Measurements from ENCODE around the gene LRRC9. TPM values are rescaled to one million over a fixed set of nuclear protein-coding genes. Genes with fewer than 3 reads are reported as not detected.
A peak's percentile ranks its signal among the peaks of the same experiment; 100 is the strongest.

The LRRC9 gene
- total and polyA plus RNA-seq, 2 of the 13 experiments (the other 11 are each of a cell fraction or from before 2014, with no cell fraction given) = 0.08 to 0.18 TPM

DNA sequence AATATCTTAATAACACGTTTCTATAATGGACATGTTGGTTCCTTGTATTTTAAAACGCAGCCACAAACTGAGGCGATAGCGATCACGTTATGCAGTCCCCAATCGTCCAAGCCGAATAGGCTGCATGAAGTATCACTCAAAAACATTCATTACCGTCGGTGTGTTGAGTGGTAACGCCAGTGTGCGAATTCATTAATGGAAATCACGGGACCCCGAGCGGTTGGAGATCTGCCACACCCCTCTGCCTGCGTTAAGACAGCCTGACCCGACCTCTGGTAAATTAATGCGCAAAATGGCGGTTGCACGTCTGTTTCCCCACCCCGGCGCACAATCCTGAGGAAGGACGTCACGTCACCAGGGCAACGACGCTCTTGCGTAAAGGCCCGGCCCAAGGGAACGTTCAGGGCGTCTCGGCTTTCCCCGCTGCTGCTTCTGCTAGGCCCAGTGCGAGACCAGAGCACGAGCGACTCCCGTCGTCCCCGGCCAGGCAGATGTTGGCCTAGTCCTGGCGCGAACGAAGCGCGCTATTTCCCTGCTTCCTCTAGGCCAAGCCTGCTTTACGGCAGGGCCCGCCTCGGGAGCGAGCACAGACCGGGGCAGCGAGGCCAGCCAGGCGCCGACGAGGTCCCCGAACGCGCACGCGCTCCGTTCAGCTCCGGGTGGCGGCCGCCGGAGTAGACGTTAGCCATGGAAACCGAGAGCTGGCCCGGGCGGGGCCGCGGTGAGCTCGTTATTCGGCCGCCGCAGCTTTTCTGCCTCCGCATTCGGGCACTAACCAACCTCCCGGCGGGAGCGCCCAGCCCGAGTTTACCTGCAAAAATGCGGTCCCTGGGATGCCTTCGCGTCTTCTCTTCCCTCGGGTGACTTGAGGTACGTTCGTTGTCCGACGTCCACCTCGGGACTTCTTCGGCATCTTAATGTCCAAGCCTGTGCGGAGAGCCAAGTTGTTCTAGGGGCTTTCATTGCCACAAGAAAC lies 171.9 kb downstream of the LRRC9 start, which contains the start of gene PCNX4 (continued):
- 0 out of 2 replicates have a peak, but pooled peaks have one; percentile 68 for TF ChIP-seq SSRP1 (CRISPR knock-in tag; IDR thresholded peaks at IDR 0.05)
- peak; percentile 37; the same call in 1 of the 2 replicates for TF ChIP-seq ESRRA (CRISPR knock-in tag; IDR thresholded peaks at IDR 0.05; ENCODE audit: low read depth)
- TF ChIP-seq TEAD3 (CRISPR knock-in tag; optimal IDR thresholded peaks at IDR 0.05; ENCODE audit: borderline replicate concordance) = peak; percentile 86
- peak; percentile 94; the same call in 1 of the 2 replicates for TF ChIP-seq ZNF557 (CRISPR knock-in tag; IDR thresholded peaks at IDR 0.05)
- no peak for TF ChIP-seq EED (CRISPR knock-in tag; IDR thresholded peaks at IDR 0.05)
- TF ChIP-seq, protein P1, sequence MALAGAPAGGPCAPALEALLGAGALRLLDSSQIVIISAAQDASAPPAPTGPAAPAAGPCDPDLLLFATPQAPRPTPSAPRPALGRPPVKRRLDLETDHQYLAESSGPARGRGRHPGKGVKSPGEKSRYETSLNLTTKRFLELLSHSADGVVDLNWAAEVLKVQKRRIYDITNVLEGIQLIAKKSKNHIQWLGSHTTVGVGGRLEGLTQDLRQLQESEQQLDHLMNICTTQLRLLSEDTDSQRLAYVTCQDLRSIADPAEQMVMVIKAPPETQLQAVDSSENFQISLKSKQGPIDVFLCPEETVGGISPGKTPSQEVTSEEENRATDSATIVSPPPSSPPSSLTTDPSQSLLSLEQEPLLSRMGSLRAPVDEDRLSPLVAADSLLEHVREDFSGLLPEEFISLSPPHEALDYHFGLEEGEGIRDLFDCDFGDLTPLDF (CRISPR knock-in tag; IDR thresholded peaks at IDR 0.05) = peak; percentile 90
- TF ChIP-seq JARID2 (CRISPR knock-in tag; IDR thresholded peaks at IDR 0.05; ENCODE audit: insufficient replicate concordance) = no peak
- TF ChIP-seq, protein P2, sequence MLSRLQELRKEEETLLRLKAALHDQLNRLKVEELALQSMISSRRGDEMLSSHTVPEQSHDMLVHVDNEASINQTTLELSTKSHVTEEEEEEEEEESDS (CRISPR knock-in tag; IDR thresholded peaks at IDR 0.05; ENCODE audit: borderline replicate concordance) = 0 out of 2 replicates have a peak, but pooled peaks have one; percentile 67
- TF ChIP-seq KLF6 (CRISPR knock-in tag; IDR thresholded peaks at IDR 0.05) = 0 out of 2 replicates have a peak, but pooled peaks have one; percentile 66
- TF ChIP-seq, protein P3, sequence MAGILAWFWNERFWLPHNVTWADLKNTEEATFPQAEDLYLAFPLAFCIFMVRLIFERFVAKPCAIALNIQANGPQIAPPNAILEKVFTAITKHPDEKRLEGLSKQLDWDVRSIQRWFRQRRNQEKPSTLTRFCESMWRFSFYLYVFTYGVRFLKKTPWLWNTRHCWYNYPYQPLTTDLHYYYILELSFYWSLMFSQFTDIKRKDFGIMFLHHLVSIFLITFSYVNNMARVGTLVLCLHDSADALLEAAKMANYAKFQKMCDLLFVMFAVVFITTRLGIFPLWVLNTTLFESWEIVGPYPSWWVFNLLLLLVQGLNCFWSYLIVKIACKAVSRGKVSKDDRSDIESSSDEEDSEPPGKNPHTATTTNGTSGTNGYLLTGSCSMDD (CRISPR knock-in tag; IDR thresholded peaks at IDR 0.05) = no peak
- TF ChIP-seq, protein P4, sequence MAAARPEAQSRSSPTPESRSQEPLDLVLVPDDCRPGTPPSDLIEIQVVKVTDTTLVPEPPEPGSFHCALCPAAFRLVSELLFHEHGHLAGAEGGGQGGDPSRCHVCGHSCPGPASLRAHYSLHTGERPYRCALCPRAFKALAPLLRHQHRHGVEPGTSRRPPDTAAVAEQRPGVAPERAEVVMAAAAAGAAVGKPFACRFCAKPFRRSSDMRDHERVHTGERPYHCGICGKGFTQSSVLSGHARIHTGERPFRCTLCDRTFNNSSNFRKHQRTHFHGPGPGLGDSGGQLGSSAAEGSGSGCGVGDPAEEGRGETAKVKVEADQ (CRISPR knock-in tag; IDR thresholded peaks at IDR 0.05; ENCODE audit: borderline replicate concordance) = peak; percentile 89
- TF ChIP-seq ZNF329 (CRISPR knock-in tag; IDR thresholded peaks at IDR 0.05; ENCODE audit: low read depth) = peak; percentile 75
- no peak for TF ChIP-seq CHD4 (IDR thresholded peaks at IDR 0.05; ENCODE audit: borderline replicate concordance, low read length)
- peak; percentile 83; the same call in 1 of the 2 replicates for TF ChIP-seq ZNF792 (CRISPR knock-in tag; IDR thresholded peaks at IDR 0.05)
- no peak for TF ChIP-seq HNF4G (IDR thresholded peaks at IDR 0.05; ENCODE audit: borderline replicate concordance, low read depth, low read length)
- peak; percentile 23; the same call in 1 of the 2 replicates for TF ChIP-seq HNF4G (CRISPR knock-in tag; IDR thresholded peaks at IDR 0.05; ENCODE audit: borderline replicate concordance, low read depth)
- no peak for TF ChIP-seq FOXM1 (CRISPR knock-in tag; IDR thresholded peaks at IDR 0.05)
- TF ChIP-seq ZNF891 (CRISPR knock-in tag; IDR thresholded peaks at IDR 0.05) = peak; percentile 99
- TF ChIP-seq PHF21A (CRISPR knock-in tag; IDR thresholded peaks at IDR 0.05) = peak; percentile 81; the same call in 1 of the 2 replicates
- TF ChIP-seq, protein P5, sequence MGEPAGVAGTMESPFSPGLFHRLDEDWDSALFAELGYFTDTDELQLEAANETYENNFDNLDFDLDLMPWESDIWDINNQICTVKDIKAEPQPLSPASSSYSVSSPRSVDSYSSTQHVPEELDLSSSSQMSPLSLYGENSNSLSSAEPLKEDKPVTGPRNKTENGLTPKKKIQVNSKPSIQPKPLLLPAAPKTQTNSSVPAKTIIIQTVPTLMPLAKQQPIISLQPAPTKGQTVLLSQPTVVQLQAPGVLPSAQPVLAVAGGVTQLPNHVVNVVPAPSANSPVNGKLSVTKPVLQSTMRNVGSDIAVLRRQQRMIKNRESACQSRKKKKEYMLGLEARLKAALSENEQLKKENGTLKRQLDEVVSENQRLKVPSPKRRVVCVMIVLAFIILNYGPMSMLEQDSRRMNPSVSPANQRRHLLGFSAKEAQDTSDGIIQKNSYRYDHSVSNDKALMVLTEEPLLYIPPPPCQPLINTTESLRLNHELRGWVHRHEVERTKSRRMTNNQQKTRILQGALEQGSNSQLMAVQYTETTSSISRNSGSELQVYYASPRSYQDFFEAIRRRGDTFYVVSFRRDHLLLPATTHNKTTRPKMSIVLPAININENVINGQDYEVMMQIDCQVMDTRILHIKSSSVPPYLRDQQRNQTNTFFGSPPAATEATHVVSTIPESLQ (CRISPR knock-in tag; conservative IDR thresholded peaks at IDR 0.05) = no peak; the same call in 1 of the 2 replicates
- TF ChIP-seq EP300 (IDR thresholded peaks at IDR 0.05; ENCODE audit: low read depth in 2 of 2, low read length in 2 of 2) = 0 out of 4 replicates have a peak, but pooled peaks of 1 of the 2 experiments have one; percentile 12
- TF ChIP-seq EP300 (CRISPR knock-in tag; IDR thresholded peaks at IDR 0.05; ENCODE audit: borderline replicate concordance) = no peak
- TF ChIP-seq TP53 (CRISPR knock-in tag; conservative IDR thresholded peaks at IDR 0.05) = no peak; the same call in 1 of the 2 replicates
- TF ChIP-seq ZFP37 (CRISPR knock-in tag; IDR thresholded peaks at IDR 0.05; ENCODE audit: borderline replicate concordance) = 0 out of 2 replicates have a peak, but pooled peaks have one; percentile 19
- no peak for TF ChIP-seq AHR (CRISPR knock-in tag; IDR thresholded peaks at IDR 0.05)

All from HepG2 (cell line).